HCEC 1CT (cell line): ENCODE measurements around the gene VSIR.

Experiments
- DNase-seq: peaks from one replicate; pipeline ENCODE4 v3.0.0-alpha.2; 2017

VSIR gene

GRCh38 chr10:71763352-71764127 lies 9.8 kb downstream of the VSIR start:
- DNase-seq = no peak

GRCh38 chr10:71762324-71762723 lies 11.0 kb downstream of the VSIR start:
- DNase-seq = no peak

- DNase-seq = no peak
Measured at GRCh38 chr10:71761541-71762113, 11.7 kb downstream of the VSIR start.

- DNase-seq = no peak
Measured at GRCh38 chr10:71761105-71761511, 12.2 kb downstream of the VSIR start.

GRCh38 chr10:71757399-71757922 lies 15.9 kb downstream of the VSIR start:
- no peak for DNase-seq

GRCh38 chr10:71756311-71757191 lies 16.8 kb downstream of the VSIR start:
- DNase-seq = no peak

GRCh38 chr10:71755179-71755879 lies 18.0 kb downstream of the VSIR start:
- no peak for DNase-seq

GRCh38 chr10:71754562-71754961 lies 18.8 kb downstream of the VSIR start:
- DNase-seq = no peak

- DNase-seq = no peak
Measured at GRCh38 chr10:71753960-71754505, 19.3 kb downstream of the VSIR start.

- no peak for DNase-seq
Measured at GRCh38 chr10:71753091-71753959, 20.0 kb downstream of the VSIR start.

- no peak for DNase-seq
Measured at GRCh38 chr10:71752391-71753090, 20.8 kb downstream of the VSIR start.

- no peak for DNase-seq
Measured at GRCh38 chr10:71751515-71752224, 21.6 kb downstream of the VSIR start.

GRCh38 chr10:71750986-71751385 lies 22.3 kb downstream of the VSIR start:
- DNase-seq = no peak

- no peak for DNase-seq
Measured at GRCh38 chr10:71750124-71750841, 23.0 kb downstream of the VSIR start.

- DNase-seq = no peak
Measured at GRCh38 chr10:71749396-71749795, 23.9 kb downstream of the VSIR start.

- no peak for DNase-seq
Measured at GRCh38 chr10:71748671-71749191, 24.6 kb downstream of the VSIR start.

GRCh38 chr10:71747551-71748523 lies 25.5 kb downstream of the VSIR start:
- no peak for DNase-seq

- DNase-seq = no peak
Measured at GRCh38 chr10:71747039-71747531, 26.2 kb downstream of the VSIR start.
